IMR-90 (cell line): ENCODE measurements around the gene CCDC32. TPM values are rescaled to one million over a fixed set of nuclear protein-coding genes. Genes with fewer than 3 reads are reported as not detected.

Experiments
- ATAC-seq: fragments of 200-7000 bp; cut with Tn5 transposase; 2 replicates; pipeline ENCODE4 v1.9.1; 2020; ENCODE audit warnings: low read depth, mild to moderate bottlenecking, moderate library complexity
- BruUV-seq: library from RNA; stranded (reverse); fragments of 400-500 nt; replicated peaks from 2 replicates; lab custom pipeline; 2021; lab: Mats Ljungman, UMichigan
- CTCF ChIA-PET: fragments of 300-600 bp; formaldehyde crosslinking; extraction: SDS; loops from one replicate; lab custom pipeline; 2021; ENCODE audit warnings: antibody characterized with exemption; lab: Yijun Ruan, JAX
- POLR2A ChIA-PET: fragments of 300-600 bp; sonication (Branson Sonifier 250); formaldehyde crosslinking; loops from one replicate; lab custom pipeline; 2022; ENCODE audit warnings: antibody characterized with exemption; ENCODE audit not compliant: unreplicated experiment; lab: Charles Lee
- DNase-seq: peaks from one replicate; pipeline ENCODE4 v3.0.0; 2013
- H2AFZ ChIP-seq: replicated peaks from 2 replicates; pipeline ENCODE3; 2013; ENCODE audit warnings: low read length, mild to moderate bottlenecking; ENCODE audit not compliant: poor library complexity
- H2AK5ac ChIP-seq: 2 replicates; pipeline ENCODE4 v1.6.1; 2013; ENCODE audit warnings: low read depth, low read length, inconsistent platforms
- H2AK9ac ChIP-seq: replicated peaks from 2 replicates; pipeline ENCODE3; 2013; ENCODE audit warnings: mild to moderate bottlenecking, low read depth, low read length, moderate library complexity; ENCODE audit not compliant: poor library complexity
- H2BK120ac ChIP-seq: 2 replicates; pipeline ENCODE4 v1.6.1; 2013; ENCODE audit warnings: low read depth, low read length, inconsistent platforms
- H2BK15ac ChIP-seq: 3 replicates; pipeline ENCODE4 v1.6.1; 2013; ENCODE audit warnings: low read depth, low read length, inconsistent platforms
- H2BK20ac ChIP-seq: 2 replicates; pipeline ENCODE4 v1.6.1; 2013; ENCODE audit warnings: low read depth, mild to moderate bottlenecking, inconsistent platforms, low read length, moderate library complexity
- H2BK5ac ChIP-seq: 2 replicates; pipeline ENCODE4 v1.6.1; 2013; ENCODE audit warnings: mild to moderate bottlenecking, low read depth, low read length, inconsistent platforms; ENCODE audit not compliant: poor library complexity, severe bottlenecking
- H3K14ac ChIP-seq: replicated peaks from 2 replicates; pipeline ENCODE4 v1.6.1; 2013; ENCODE audit warnings: low read depth, low read length, inconsistent platforms
- H3K18ac ChIP-seq: 2 replicates; pipeline ENCODE4 v1.6.1; 2013; ENCODE audit warnings: low read depth, low read length, control low read depth
- H3K23ac ChIP-seq: 2 replicates; pipeline ENCODE4 v1.6.1; 2013; ENCODE audit warnings: low read depth, low read length, inconsistent platforms
- H3K27ac ChIP-seq: 2 replicates; pipeline ENCODE4 v1.5.1; 2013; ENCODE audit warnings: mild to moderate bottlenecking, control low read depth, low read length; ENCODE audit not compliant: insufficient read depth
- H3K27me3 ChIP-seq: 2 replicates; pipeline ENCODE4 v1.6.1; 2013; ENCODE audit warnings: low read length; ENCODE audit not compliant: control insufficient read depth, insufficient read depth
- H3K36me3 ChIP-seq: 2 replicates; pipeline ENCODE4 v1.6.1; 2013; ENCODE audit warnings: low read length, mixed read lengths; ENCODE audit not compliant: control insufficient read depth, insufficient read depth
- H3K4ac ChIP-seq: 2 replicates; pipeline ENCODE4 v1.6.1; 2013; ENCODE audit warnings: low read depth, low read length, inconsistent platforms
- H3K4me1 ChIP-seq: 2 replicates; pipeline ENCODE4 v1.6.1; 2013; ENCODE audit warnings: low read length, mixed read lengths; ENCODE audit not compliant: control insufficient read depth, insufficient read depth
- H3K4me2 ChIP-seq: 2 replicates; pipeline ENCODE4 v1.6.1; 2013; ENCODE audit warnings: low read depth, mild to moderate bottlenecking, control low read depth, low read length, moderate library complexity
- H3K4me3 ChIP-seq: 2 replicates; pipeline ENCODE4 v1.5.1; 2013; ENCODE audit warnings: low read depth, mild to moderate bottlenecking, control low read depth, low read length, moderate library complexity; ENCODE audit not compliant: insufficient read depth
- H3K56ac ChIP-seq: 2 replicates; pipeline ENCODE4 v1.6.1; 2013; ENCODE audit warnings: low read length, inconsistent platforms; ENCODE audit not compliant: insufficient read depth; ENCODE audit errors: extremely low read depth
- H3K79me1 ChIP-seq, 2 experiments: 2 replicates each; pipeline ENCODE4 v1.6.1; 2013; ENCODE audit warnings: low read length in 2 of 2, inconsistent platforms in 1 of 2, low read depth in 1 of 2
- H3K9ac ChIP-seq: 2 replicates; pipeline ENCODE4 v1.6.1; 2013; ENCODE audit warnings: low read depth, low read length, control low read depth
- H3K9me1 ChIP-seq: 2 replicates; pipeline ENCODE4 v1.6.1; 2013; ENCODE audit warnings: low read length, inconsistent platforms; ENCODE audit not compliant: insufficient read depth
- H3K9me3 ChIP-seq: 2 replicates; pipeline ENCODE4 v1.6.1; 2013; ENCODE audit warnings: low read length; ENCODE audit not compliant: control insufficient read depth, insufficient read depth
- H4K20me1 ChIP-seq: 2 replicates; pipeline ENCODE4 v1.6.1; 2013; ENCODE audit warnings: low read length, inconsistent platforms; ENCODE audit not compliant: insufficient read depth
- H4K5ac ChIP-seq: 2 replicates; pipeline ENCODE4 v1.6.1; 2013; ENCODE audit warnings: mild to moderate bottlenecking, low read depth, low read length, control low read depth
- H4K8ac ChIP-seq, 2 experiments: 2 replicates each; pipeline ENCODE4 v1.6.1; 2013; ENCODE audit warnings: low read depth in 2 of 2, low read length in 2 of 2, control low read depth in 1 of 2, inconsistent platforms in 1 of 2
- H4K91ac ChIP-seq: 2 replicates; pipeline ENCODE4 v1.6.1; 2013; ENCODE audit warnings: low read depth, low read length, inconsistent platforms; ENCODE audit not compliant: insufficient read depth
- CTCF ChIP-seq: conservative IDR thresholded peaks from 2 replicates; pipeline ENCODE4 v1.5.1; 2012; ENCODE audit warnings: mild to moderate bottlenecking, low read depth, low read length, improper control_type of control experiment
- MAZ ChIP-seq: IDR thresholded peaks from 2 replicates; pipeline ENCODE4 v1.6.1; 2012; ENCODE audit warnings: low read depth, mild to moderate bottlenecking, low read length, improper control_type of control experiment, moderate library complexity, borderline replicate concordance
- RAD21 ChIP-seq: IDR thresholded peaks from 2 replicates; pipeline ENCODE4 v1.6.1; 2012; ENCODE audit warnings: low read length, improper control_type of control experiment
- USF2 ChIP-seq: fragments of 150-350 bp; IDR thresholded peaks from 2 replicates; pipeline ENCODE4 v1.6.1; 2017; ENCODE audit warnings: mild to moderate bottlenecking, antibody characterized with exemption, low read length, low read depth
- WGBS, 2 experiments: methylation state at CpG; one replicate each; pipeline versions ENCODE4 v1.1.5 to v1.1.7; 2013; ENCODE audit warnings: missing lambda C conversion rate in 2 of 2; ENCODE audit not compliant: insufficient read length in 1 of 2; ENCODE audit errors: extremely low coverage in 2 of 2; 5-methylcytosine and 5-hydroxymethylcytosine counted together
- dilution Hi-C: fragments of 300-500 bp; cut with HindIII; formaldehyde crosslinking; loops from one replicate; pipeline ENCODE4 v1.14.3; 2018; ENCODE audit warnings: low sequenced_read_pairs; ENCODE audit not compliant: unreplicated experiment
- in situ Hi-C: fragments of 300-500 bp; cut with MboI; formaldehyde crosslinking; loops from 3 replicates; pipeline ENCODE4 v1.14.3; 2019; ENCODE audit warnings: low sequenced_read_pairs, inconsistent platforms, mixed read lengths
- intact Hi-C: fragments of 100-400 bp; cut with micrococcal nuclease; formaldehyde crosslinking; loops from 2 replicates; pipeline ENCODE4 v1.10.0; 2022
- polyA plus RNA-seq, 3 experiments: library from polyadenylated mRNA; depleted of rRNA; stranded (reverse); fragments of >200 nt; gene quantifications; 2 replicates each; pipeline ENCODE4 v1.2.3, GENCODE V29; 2012; ENCODE audit warnings: low replicate concordance in 1 of 3
- total RNA-seq: library from RNA; depleted of rRNA; stranded (reverse); fragments of >200 nt; gene quantifications from 2 replicates; pipeline ENCODE4 v1.2.3, GENCODE V29; 2012

The CCDC32 gene
- total and polyA plus RNA-seq, 2 of the 4 experiments (the other 2 are of a cell fraction): 14.8 to 15.1 TPM

- no peak for TF ChIP-seq USF2
Observed at GRCh38 chr15:40569129-40569953, 4.5 kb upstream of the CCDC32 start, which contains the start of gene RPUSD2 (continued).

GRCh38 chr15:40567111-40567510 lies 2.3 kb upstream of the CCDC32 start:
- Histone ChIP-seq H3K4me1 (no peaks in the 10 kb centered on the region; the same call in 1 of the 2 replicates), H2BK15ac (no peak overlapping the region), H4K20me1 (no peaks in the 10 kb centered on the region), H3K27ac (no peak overlapping the region), H2AK9ac (no peak overlapping the region), H4K8ac (0 out of 4 replicates have a peak overlapping the region, but pooled peaks of 1 of the 2 experiments have one; percentile 12), H2AFZ (peak overlapping the region; percentile 24), H3K9me3 (no peaks in the 10 kb centered on the region), H2BK120ac (no peak overlapping the region), H3K4ac (no peak overlapping the region), H3K36me3 (peaks cover 8% of the 10 kb centered on the region), H2BK5ac (no peak overlapping the region), H3K9ac (no peak overlapping the region), H3K27me3 (no peaks in the 10 kb centered on the region), H3K9me1 (peaks cover 5% of the 10 kb centered on the region), H3K23ac (no peak overlapping the region), H3K56ac (no peak overlapping the region), H3K14ac (no peak overlapping the region), H2AK5ac (no peak overlapping the region), H4K91ac (no peak overlapping the region), H4K5ac (no peak overlapping the region), H3K4me2 (no peak overlapping the region), H3K18ac (no peak overlapping the region), H3K79me1 (peaks cover 18 to 45% of the 10 kb centered on the region in 2 experiments), H2BK20ac (no peak overlapping the region), H3K4me3 (no peak overlapping the region)
- BruUV-seq: no TSS peak
- intact Hi-C loops (no loop called here), dilution Hi-C loops (no loop called here), in situ Hi-C loops (no loop called here)
- DNase-seq (no peak), ATAC-seq (no peak)
- ChIA-PET CTCF (no interaction called here), POLR2A (no interaction called here)
- WGBS, 2 experiments: no CpG with 5 or more reads among the region's 7 CpGs
- 0 out of 2 replicates have a peak, but pooled peaks have one; percentile 14 for TF ChIP-seq CTCF
- TF ChIP-seq MAZ: no peak
- TF ChIP-seq RAD21: 0 out of 2 replicates have a peak, but pooled peaks have one; percentile 14
